GM19239 (cell line): Measurements from ENCODE around the gene THRA.
A peak's percentile ranks its signal among the peaks of the same experiment; 100 is the strongest.

ENCODE experiments used
- DNase-seq: peaks from one replicate; pipeline ENCODE4 v3.0.0; 2011; ENCODE audit warnings: low spot score; ENCODE audit not compliant: insufficient read length
- FAIRE-seq: peaks from 2 replicates; lab custom pipeline; 2011; peaks lifted over from hg19 to GRCh38; lab: Jason Lieb, UNC

The THRA gene

GRCh38 chr17:40108970-40109824 lies 46.4 kb downstream of the THRA start:
- FAIRE-seq (no peak), DNase-seq (no peak)

- DNase-seq (no peak), FAIRE-seq (no peak)
These were observed 47.5 kb downstream of the THRA start for GRCh38 chr17:40110026-40110845.

GRCh38 chr17:40111221-40112128 lies 48.7 kb downstream of the THRA start:
- DNase-seq (peak; percentile 67), FAIRE-seq (peak; percentile 87)

GRCh38 chr17:40112191-40112711 lies 49.5 kb downstream of the THRA start:
- DNase-seq (no peak), FAIRE-seq (no peak)

GRCh38 chr17:40112718-40113109 lies 49.9 kb downstream of the THRA start:
- DNase-seq (no peak), FAIRE-seq (no peak)

- FAIRE-seq (peak; percentile 96), DNase-seq (peak; percentile 89)
These were observed 50.5 kb downstream of the THRA start for GRCh38 chr17:40113110-40113906.

- DNase-seq: no peak
These were observed 51.1 kb downstream of the THRA start for GRCh38 chr17:40113907-40114245.

GRCh38 chr17:40115101-40115436 lies 52.3 kb downstream of the THRA start:
- no peak for DNase-seq
- FAIRE-seq: no peak

More at GRCh38 chr17:40113907-40114245, 51.1 kb downstream of the THRA start:
- FAIRE-seq: no peak

GRCh38 chr17:40121181-40122135 lies 58.7 kb downstream of the THRA start, which contains the start of gene MSL1:
TSS of gene MSL1 (plus strand) at chr17:40121971. CDS start at chr17:40122613, 642 bp downstream.
- DNase-seq: peak; percentile 89
- peak; percentile 73 for FAIRE-seq

- FAIRE-seq: no peak
- DNase-seq: no peak
These were observed 59.6 kb downstream of the THRA start for GRCh38 chr17:40122136-40122998.

GRCh38 chr17:40122999-40123810 lies 60.4 kb downstream of the THRA start:
- DNase-seq (no peak), FAIRE-seq (peak; percentile 82)

- DNase-seq (no peak), FAIRE-seq (no peak)
These were observed 61.0 kb downstream of the THRA start for GRCh38 chr17:40123811-40124114.

GRCh38 chr17:40124279-40125141 lies 61.7 kb downstream of the THRA start:
- no peak for DNase-seq
- FAIRE-seq: peak; percentile 18

GRCh38 chr17:40129498-40129897 lies 66.7 kb downstream of the THRA start:
- FAIRE-seq (no peak), DNase-seq (no peak)

GRCh38 chr17:40130352-40131042 lies 67.7 kb downstream of the THRA start:
- FAIRE-seq: no peak

More at GRCh38 chr17:40130352-40131042, 67.7 kb downstream of the THRA start:
- no peak for DNase-seq
